ENCODE data around the gene TMEM174.
"Not testable (repeated sequence)": the region's sequence is repeated elsewhere in the genome, so short reads cannot be mapped to it uniquely, and the experiment has no call there.

The TMEM174 gene

DNA sequence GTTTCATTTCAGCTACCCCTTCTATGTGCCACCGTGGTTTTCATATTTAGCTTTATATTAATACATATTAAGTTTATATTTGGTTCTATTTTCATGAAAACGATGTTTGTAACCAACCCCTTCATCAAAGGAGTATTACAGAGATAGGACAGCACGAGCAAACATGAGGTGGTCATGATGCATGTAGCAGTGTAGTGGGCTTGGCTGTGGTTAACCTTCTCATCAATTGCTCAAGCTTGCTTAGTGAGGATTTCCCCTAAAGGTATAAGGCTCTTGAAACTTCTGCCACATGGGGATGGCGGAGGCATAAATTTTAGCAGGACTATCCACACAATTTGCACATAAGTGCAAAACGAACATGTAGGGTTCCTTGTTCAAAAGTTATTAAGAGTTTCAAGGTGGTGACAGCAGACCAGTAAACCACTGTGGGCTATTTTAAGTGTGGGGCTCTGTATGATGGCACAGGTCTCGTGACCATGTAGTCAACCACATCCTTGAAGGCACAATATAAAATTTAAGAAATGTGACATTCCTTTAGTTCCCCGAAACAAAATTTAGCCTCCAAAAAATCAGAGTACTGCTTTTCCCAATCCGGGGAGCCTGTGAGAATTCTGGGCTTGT lies 24.8 kb downstream of the TMEM174 start:
- no peak for DNase-seq

- no peak for DNase-seq
Observed at GRCh38 chr5:73198833-73199592, 26.0 kb downstream of the TMEM174 start.

- no peak for DNase-seq
Observed at GRCh38 chr5:73199671-73200070, 26.7 kb downstream of the TMEM174 start.

GRCh38 chr5:73201547-73202513 lies 28.8 kb downstream of the TMEM174 start:
- DNase-seq: peak; percentile 29 to 67

GRCh38 chr5:73204332-73204731 lies 31.3 kb downstream of the TMEM174 start:
- DNase-seq: no peak

DNA sequence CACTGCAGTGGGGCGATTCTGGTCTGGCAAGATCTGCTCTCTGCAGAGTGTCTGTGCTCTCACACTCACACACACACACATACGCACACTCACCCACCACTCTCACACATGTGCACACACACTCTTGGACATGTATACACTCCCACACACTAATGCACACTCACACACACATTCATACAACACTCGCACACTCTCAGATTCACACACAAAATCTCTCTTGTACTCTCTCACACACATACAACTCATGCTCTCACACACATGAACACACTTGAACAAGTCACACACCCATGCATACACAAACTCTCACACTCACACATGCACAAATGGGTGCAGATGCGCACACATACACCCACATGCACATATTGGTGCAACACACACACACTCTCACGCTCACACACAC lies 31.7 kb downstream of the TMEM174 start:
- no peak for DNase-seq

GRCh38 chr5:73205305-73205704 lies 32.3 kb downstream of the TMEM174 start:
- no peak for DNase-seq

DNA sequence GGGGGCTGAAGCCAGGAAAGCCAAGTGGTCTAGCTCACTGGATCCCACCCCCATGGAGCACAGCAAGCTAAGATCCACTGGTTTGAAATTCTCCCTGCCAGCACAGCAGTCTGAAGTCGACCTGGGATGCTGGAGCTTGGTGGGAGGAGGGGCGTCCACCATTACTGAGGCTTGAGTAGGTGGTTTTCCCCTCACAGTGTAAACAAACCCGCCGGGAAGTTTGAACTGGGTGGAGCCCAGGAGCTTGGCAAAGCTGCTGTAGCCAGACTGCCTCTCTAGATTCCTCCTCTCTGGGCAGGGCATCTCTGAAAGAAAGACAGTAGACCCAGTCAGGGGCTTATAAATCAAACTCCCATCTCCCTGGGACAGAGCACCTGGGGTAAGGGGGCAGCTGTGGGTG lies 34.2 kb downstream of the TMEM174 start:
- DNase-seq: not testable (repeated sequence)

DNA sequence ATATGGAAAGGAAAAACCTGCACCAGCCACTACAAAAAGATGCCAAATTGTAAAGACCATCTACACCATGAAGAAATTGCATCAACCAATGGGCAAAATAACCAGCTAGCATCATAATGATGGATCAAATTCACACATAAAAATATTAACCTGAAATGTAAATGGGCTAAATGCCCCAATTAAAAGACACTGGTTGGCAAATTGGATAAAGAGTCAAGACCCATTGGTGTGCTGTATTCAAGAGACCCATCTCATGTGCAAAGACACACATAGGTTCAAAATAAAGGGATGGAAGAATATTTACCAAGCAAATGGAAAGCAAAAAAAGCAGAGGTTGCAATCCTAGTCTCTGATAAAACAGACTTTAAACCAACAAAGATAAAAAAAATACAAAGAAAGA lies 36.1 kb downstream of the TMEM174 start:
- not testable (repeated sequence) for DNase-seq

DNA sequence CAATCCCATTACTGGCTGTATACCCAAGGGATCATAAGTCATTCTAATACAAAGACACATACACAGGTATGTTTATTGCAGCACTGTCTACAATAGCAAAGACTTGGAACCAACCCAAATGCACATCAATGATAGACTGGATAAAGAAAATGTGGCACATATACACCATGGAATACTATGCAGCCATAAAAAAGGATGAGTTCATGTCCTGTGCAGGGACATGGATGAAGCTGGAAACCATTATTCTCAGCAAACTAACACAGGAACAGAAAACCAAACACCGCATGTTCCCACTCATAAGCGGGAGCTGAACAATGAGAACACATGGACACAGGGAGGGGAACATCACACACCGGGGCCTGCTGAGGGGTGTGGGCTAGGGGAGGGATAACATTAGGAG lies 39.7 kb downstream of the TMEM174 start:
- DNase-seq: not testable (repeated sequence)

- DNase-seq: peak in 1 of 2 experiments; percentile 25
Observed at GRCh38 chr5:73213566-73213998, 40.6 kb downstream of the TMEM174 start.

- no peak for DNase-seq
Observed at GRCh38 chr5:73214306-73214705, 41.3 kb downstream of the TMEM174 start.

- no peak for DNase-seq
Observed at GRCh38 chr5:73214996-73215395, 42.0 kb downstream of the TMEM174 start.

DNA sequence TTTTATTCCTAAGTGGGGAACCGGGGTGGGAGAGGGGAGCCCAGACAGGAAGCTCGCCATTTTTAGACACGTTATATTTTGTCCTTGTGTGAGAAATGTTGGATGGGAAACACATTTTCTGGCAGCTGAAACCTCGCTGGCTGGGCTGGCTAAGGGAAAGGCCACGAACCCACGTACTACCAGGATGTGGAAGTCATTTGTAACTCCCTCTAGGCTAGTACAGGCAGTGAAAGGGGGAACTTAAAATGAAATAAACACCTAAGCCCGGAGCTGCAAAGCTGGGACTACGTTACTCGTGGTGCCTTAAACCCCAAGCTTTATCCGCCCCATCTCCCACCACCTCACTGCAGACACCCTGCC lies 42.5 kb downstream of the TMEM174 start:
- no peak for DNase-seq

GRCh38 chr5:73215891-73216610 lies 43.1 kb downstream of the TMEM174 start:
- DNase-seq: peak; percentile 78 to 90

DNA sequence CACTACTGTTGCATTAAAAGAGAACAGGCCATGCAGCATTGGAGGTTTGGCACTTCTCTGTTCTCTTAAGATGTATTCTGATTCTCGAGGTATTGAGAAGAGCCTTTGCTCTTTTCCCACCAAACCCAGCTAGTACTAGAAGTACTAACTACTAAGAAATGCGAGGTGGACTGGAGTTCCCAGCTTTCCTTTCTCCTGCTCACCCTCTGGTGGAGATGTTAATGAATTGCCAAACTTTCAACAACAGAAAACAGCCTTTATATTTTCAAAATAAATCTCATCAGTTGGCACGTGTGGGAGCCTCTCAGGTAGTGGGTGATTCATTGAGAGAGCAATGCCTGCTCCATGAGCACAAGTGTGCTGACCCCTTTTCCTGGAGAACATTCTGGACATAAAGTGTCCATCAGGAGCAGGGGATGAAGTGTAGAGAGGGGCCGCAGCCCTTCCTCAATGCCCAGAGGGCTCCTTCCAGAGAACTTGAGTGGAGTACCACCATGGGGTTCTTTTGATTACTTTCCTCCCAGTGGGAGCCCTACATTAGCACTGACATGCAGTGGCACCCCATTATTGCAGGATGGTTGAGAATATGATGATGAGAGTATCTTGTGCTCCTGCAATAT lies 45.7 kb downstream of the TMEM174 start:
- DNase-seq: peak; percentile 27 to 78

DNA sequence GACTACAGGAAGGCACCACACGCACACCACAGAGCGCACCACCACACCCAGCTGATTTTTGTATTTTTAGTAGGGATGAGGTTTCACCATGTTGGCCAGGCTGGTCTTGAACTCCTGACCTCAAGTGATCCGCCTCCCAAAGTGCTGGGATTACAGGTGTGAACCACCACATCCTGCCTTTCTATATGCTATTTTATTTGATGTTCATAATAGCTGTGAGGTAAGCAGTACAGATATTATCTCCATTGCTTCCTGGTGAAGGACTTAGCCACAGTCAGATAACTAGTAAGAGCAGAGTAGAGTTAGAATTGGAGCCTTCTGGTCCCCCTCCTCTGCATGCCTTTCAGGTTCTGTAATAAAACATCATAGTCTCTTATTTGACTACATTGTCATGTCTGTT lies 46.3 kb downstream of the TMEM174 start:
- DNase-seq: not testable (repeated sequence)

DNA sequence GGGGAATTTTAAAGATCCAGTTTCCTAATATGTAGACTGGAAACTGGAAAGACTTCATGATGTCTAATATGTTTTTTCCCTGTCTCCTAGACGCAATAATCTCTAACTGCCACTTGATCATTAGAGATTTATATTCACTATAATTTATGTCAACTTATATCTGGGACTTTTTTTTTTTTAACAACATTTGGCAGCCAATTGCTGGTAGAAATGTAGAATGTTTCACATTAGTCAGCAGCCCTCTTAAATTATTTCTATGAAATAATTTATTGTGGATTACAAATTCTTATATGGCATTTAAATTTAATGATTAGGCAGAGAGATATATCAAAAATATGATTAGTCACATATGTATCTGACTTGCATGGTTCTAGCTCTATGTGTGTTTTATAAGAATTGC lies 48.2 kb downstream of the TMEM174 start:
- no peak for DNase-seq

GRCh38 chr5:73221726-73222125 lies 48.7 kb downstream of the TMEM174 start:
- no peak for DNase-seq

DNA sequence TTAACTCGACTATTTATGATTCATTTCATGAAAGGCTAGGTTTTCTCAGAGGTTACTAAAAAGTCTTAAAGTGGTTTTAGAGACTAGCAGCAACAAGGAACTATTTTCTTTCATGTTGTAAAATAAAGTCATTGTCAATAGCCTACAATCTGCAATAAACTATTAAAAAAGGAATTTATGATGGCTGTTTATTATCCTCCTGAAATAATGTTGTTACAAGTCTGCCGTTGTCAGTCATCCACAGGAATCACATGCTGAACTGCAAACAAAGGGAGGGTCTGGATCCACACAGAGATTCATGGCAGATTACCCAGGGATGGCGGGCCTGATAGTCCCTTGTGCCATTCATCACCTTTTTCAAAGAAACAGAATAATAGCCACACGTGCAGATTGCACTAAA lies 49.2 kb downstream of the TMEM174 start:
- DNase-seq: no peak

Data from SW 1271 (cell line).